CD14-positive monocyte (primary cell): ENCODE results near the gene TMEM37. TPM values are rescaled to one million over a fixed set of nuclear protein-coding genes. Genes with fewer than 3 reads are reported as not detected.

Experiments used
- DNase-seq, 3 donors: peaks; one replicate each; pipeline ENCODE4 v3.0.0-alpha.2; 2011 to 2022
- H2AFZ ChIP-seq: 2 replicates; pipeline ENCODE4 v1.6.0; 2012; ENCODE audit warnings: mild to moderate bottlenecking, low read depth, low read length, inconsistent platforms; ENCODE audit not compliant: insufficient read depth, poor library complexity, severe bottlenecking
- H3K27ac ChIP-seq, 2 donors: 1 replicate in 1 of 2; 2 replicates in 1 of 2; pipeline ENCODE4 v1.5.1; 2012 to 2013; ENCODE audit warnings: low read length in 2 of 2, control low read depth in 1 of 2, inconsistent platforms in 1 of 2, low read depth in 1 of 2, mild to moderate bottlenecking in 1 of 2
- H3K27me3 ChIP-seq, 2 donors: one replicate each; pipeline versions ENCODE4 v1.6.0 to v1.6.1; 2011 to 2013; ENCODE audit warnings: low read length in 2 of 2; ENCODE audit not compliant: control insufficient read depth in 2 of 2, insufficient read depth in 2 of 2
- H3K36me3 ChIP-seq, 2 donors: replicated peaks in 1 of 2; 1 replicate in 1 of 2; 2 replicates in 1 of 2; pipeline versions ENCODE4 v1.5.1 to v1.6.1; 2012 to 2013; ENCODE audit warnings: low read length in 2 of 2, control low read depth in 1 of 2, inconsistent platforms in 1 of 2, mild to moderate bottlenecking in 1 of 2; ENCODE audit not compliant: insufficient read depth in 2 of 2, control insufficient read depth in 1 of 2
- H3K4me1 ChIP-seq, 2 donors: 1 replicate in 1 of 2; 2 replicates in 1 of 2; pipeline versions ENCODE4 v1.5.1 to v1.6.1; 2012 to 2013; ENCODE audit warnings: low read length in 2 of 2, control low read depth in 1 of 2, inconsistent platforms in 1 of 2, mild to moderate bottlenecking in 1 of 2, moderate library complexity in 1 of 2; ENCODE audit not compliant: insufficient read depth in 2 of 2, control insufficient read depth in 1 of 2
- H3K4me2 ChIP-seq: replicated peaks from 2 replicates; pipeline ENCODE3; 2012; ENCODE audit warnings: low read length, moderate library complexity, mild to moderate bottlenecking; ENCODE audit not compliant: poor library complexity, severe bottlenecking; ENCODE audit errors: extremely low read depth
- H3K4me3 ChIP-seq, 3 experiments: fragments of 200-600 bp in 1 of 3; sonication (generic) in 1 of 3; replicated peaks in 1 of 3; 1 replicate in 2 of 3; 2 replicates in 1 of 3; pipeline ENCODE4 v1.5.1; 2011 to 2013; ENCODE audit warnings: low read length in 3 of 3, mild to moderate bottlenecking in 3 of 3, control low read depth in 2 of 3, low read depth in 2 of 3, inconsistent platforms in 1 of 3, moderate library complexity in 1 of 3
- H3K79me2 ChIP-seq: 2 replicates; pipeline ENCODE4 v1.6.0; 2012; ENCODE audit warnings: mild to moderate bottlenecking, control low read depth, inconsistent platforms, low read length, moderate library complexity; ENCODE audit not compliant: insufficient read depth
- H3K9ac ChIP-seq: 2 replicates; pipeline ENCODE4 v1.6.0; 2017; ENCODE audit warnings: low read length, mild to moderate bottlenecking; ENCODE audit not compliant: insufficient read depth, poor library complexity, severe bottlenecking
- H3K9me3 ChIP-seq, 2 donors: replicated peaks in 1 of 2; 1 replicate in 1 of 2; 2 replicates in 1 of 2; pipeline versions ENCODE4 v1.5.1 to v1.6.1; 2012 to 2013; ENCODE audit warnings: low read length in 2 of 2, control low read depth in 1 of 2; ENCODE audit not compliant: control insufficient read depth in 1 of 2, insufficient read depth in 1 of 2
- H4K20me1 ChIP-seq: 2 replicates; pipeline ENCODE4 v1.6.0; 2012; ENCODE audit warnings: mild to moderate bottlenecking, low read length, control low read depth, moderate library complexity; ENCODE audit not compliant: insufficient read depth
- H3K27ac Mint-ChIP-seq, 7 donors: one replicate each; pipeline ENCODE4 v1.8.0; 2020; ENCODE audit warnings: mild to moderate bottlenecking in 7 of 7, mixed read lengths in 7 of 7, moderate library complexity in 6 of 7, inconsistent platforms in 2 of 7
- H3K27me3 Mint-ChIP-seq, 3 donors: one replicate each; pipeline ENCODE4 v1.8.0; 2021 to 2022; ENCODE audit warnings: low read depth in 3 of 3, mild to moderate bottlenecking in 3 of 3, mixed read lengths in 3 of 3, moderate library complexity in 3 of 3, inconsistent platforms in 1 of 3
- H3K36me3 Mint-ChIP-seq, 2 donors: one replicate each; pipeline ENCODE4 v1.8.0; 2020; ENCODE audit warnings: mixed read lengths in 2 of 2, inconsistent platforms in 1 of 2, mild to moderate bottlenecking in 1 of 2
- H3K4me1 Mint-ChIP-seq: one replicate; pipeline ENCODE4 v1.8.0; 2020; ENCODE audit warnings: mild to moderate bottlenecking, mixed read lengths
- H3K4me3 Mint-ChIP-seq, 2 donors: one replicate each; pipeline ENCODE4 v1.8.0; 2020; ENCODE audit warnings: mild to moderate bottlenecking in 2 of 2, mixed read lengths in 2 of 2, moderate library complexity in 1 of 2
- H3K9me3 Mint-ChIP-seq, 7 donors: one replicate each; pipeline ENCODE4 v1.8.0; 2020 to 2022; ENCODE audit warnings: mixed read lengths in 7 of 7, mild to moderate bottlenecking in 6 of 7, moderate library complexity in 6 of 7, inconsistent platforms in 2 of 7
- CTCF ChIP-seq: fragments of 200-600 bp; IDR thresholded peaks from one replicate; pipeline ENCODE4 v1.8.0; 2022; ENCODE audit warnings: antibody characterized with exemption, mild to moderate bottlenecking
- WGBS: methylation state at CpG from one replicate; pipeline ENCODE4 v1.1.5; 2013; ENCODE audit warnings: missing lambda C conversion rate; ENCODE audit not compliant: insufficient coverage; 5-methylcytosine and 5-hydroxymethylcytosine counted together
- intact Hi-C, 2 donors: fragments of 100-400 bp; cut with micrococcal nuclease; formaldehyde crosslinking; loops; one replicate each; pipeline versions ENCODE4 v1.15.0 to v1.15.1; 2023
- polyA plus RNA-seq, 3 donors: library from polyadenylated mRNA; depleted of rRNA in 1 of 3; unstranded in 2 of 3; stranded (reverse) in 1 of 3; fragments of 300-500 nt in 2 of 3; fragments of >200 nt in 1 of 3; fragmentation: Illumina TruSeq in 2 of 3; gene quantifications; 1 replicate in 2 of 3; 2 replicates in 1 of 3; pipeline ENCODE4 v1.2.3, GENCODE V29; 2012 to 2021

Gene TMEM37
- polyA plus RNA-seq, 3 donors: not detected

DNA sequence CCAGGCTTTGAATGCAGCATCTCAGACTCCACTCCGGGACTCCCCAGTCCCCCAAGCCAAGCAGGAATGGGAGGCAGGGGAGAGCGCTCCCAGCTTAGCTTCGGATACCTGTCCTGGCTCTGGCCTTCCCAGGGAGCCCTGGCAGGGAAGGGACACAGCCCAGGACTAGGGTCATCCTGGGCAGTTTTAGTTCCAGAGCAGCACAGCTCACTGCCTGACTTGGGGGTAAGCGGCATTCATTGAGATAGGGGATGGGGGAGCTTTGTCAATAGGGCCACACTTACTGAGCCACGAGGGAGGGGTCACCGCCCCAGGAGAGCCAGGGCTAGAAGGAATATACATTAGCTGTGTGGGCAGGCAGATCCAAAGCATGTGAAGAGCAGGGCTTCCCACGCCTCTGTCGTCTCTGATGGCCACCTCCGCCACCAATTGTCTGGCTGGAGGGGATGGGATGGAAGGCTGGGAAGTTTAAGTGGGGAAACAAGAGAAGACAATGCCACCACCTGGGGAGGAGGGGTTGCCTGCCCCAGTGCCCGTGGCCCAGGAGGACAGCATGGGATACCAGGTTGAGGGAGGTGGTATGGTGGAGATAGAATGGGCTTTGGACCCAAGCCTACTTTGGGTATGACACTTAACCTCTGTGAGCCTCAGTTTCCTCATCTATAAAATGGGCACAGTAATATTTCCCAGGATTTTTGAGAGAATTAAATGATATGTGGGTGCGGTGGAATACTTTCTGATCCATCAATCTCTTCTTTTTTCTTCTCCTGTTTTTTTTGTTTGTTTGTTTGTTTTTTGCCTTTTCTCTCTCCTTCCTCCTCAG, 52.5 kb downstream of the TMEM37 start:
- peaks cover 0 to 2% (median 0%) of the 10 kb centered on the region in 7 donors for H3K9me3 Mint-ChIP-seq
- DNase-seq: no peak
- intact Hi-C loops: no loop called here
- WGBS: 95% methylated on average over 9 of the region's 11 CpGs
- Histone ChIP-seq H3K4me3 (no peak overlapping the region), H4K20me1 (no peaks in the 10 kb centered on the region), H3K27me3 (no peaks in the 10 kb centered on the region), H3K36me3 (no peaks in the 10 kb centered on the region), H3K9ac (no peak overlapping the region), H3K4me1 (no peaks in the 10 kb centered on the region), H2AFZ (no peak overlapping the region), H3K79me2 (no peaks in the 10 kb centered on the region), H3K9me3 (no peaks in the 10 kb centered on the region), H3K4me2 (no peak overlapping the region), H3K27ac (no peak overlapping the region)
- H3K27ac Mint-ChIP-seq: no peak overlapping the region
- no peak overlapping the region for H3K4me3 Mint-ChIP-seq
- H3K27me3 Mint-ChIP-seq: peaks cover 8 to 10% (median 9%) of the 10 kb centered on the region in 3 donors
- peaks cover 8% of the 10 kb centered on the region for H3K4me1 Mint-ChIP-seq
- TF ChIP-seq CTCF: no peak
- no peaks in the 10 kb centered on the region for H3K36me3 Mint-ChIP-seq

- Mint-ChIP-seq H3K4me3 (no peak overlapping the region), H3K9me3 (peaks cover 0 to 2% (median 0%) of the 10 kb centered on the region in 7 donors), H3K27ac (no peak overlapping the region), H3K4me1 (peaks cover 8% of the 10 kb centered on the region), H3K36me3 (no peaks in the 10 kb centered on the region), H3K27me3 (peaks cover 8 to 10% (median 9%) of the 10 kb centered on the region in 3 donors)
- Histone ChIP-seq H3K9me3 (no peaks in the 10 kb centered on the region), H3K27ac (no peak overlapping the region), H3K4me3 (no peak overlapping the region), H3K79me2 (no peaks in the 10 kb centered on the region), H4K20me1 (no peaks in the 10 kb centered on the region), H3K4me1 (no peaks in the 10 kb centered on the region), H3K27me3 (no peaks in the 10 kb centered on the region), H3K36me3 (no peaks in the 10 kb centered on the region), H3K4me2 (no peak overlapping the region), H3K9ac (no peak overlapping the region), H2AFZ (no peak overlapping the region)
- no peak for TF ChIP-seq CTCF
- no peak for DNase-seq
- intact Hi-C loops: no loop called here
- 90% methylated on average over 6 of the region's 6 CpGs for whole genome bisulfite sequencing
Measured at GRCh38 chr2:119484834-119485233, 53.2 kb downstream of the TMEM37 start.
